GM19238 (cell line): ENCODE measurements around the gene DCK.
"Not testable (repeated sequence)": the region's sequence is repeated elsewhere in the genome, so short reads cannot be mapped to it uniquely, and the experiment has no call there.

Experiments
- DNase-seq: peaks from one replicate; pipeline ENCODE4 v3.0.0; 2011; ENCODE audit warnings: low spot score; ENCODE audit not compliant: insufficient read length

DCK gene

DNA sequence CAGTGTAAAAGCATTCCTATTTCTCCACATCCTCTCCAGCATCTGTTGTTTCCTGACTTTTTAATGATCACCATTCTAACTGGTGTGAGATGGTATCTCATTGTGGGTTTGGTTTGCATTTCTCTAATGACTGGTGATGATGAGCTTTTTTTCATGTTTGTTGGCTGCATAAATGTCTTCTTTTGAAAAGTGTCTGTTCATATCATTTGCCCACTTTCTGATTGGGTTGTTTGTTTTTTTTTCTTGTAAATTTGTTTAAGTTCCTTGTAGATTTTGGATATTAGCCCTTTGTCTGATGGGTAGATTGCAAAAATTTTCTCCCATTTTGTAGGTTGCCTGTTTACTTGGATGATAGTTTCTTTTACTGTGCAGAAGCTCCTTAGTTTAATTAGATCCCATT is 6.2 kb downstream of the DCK start:
- DNase-seq, result not testable (repeated sequence)

DNA sequence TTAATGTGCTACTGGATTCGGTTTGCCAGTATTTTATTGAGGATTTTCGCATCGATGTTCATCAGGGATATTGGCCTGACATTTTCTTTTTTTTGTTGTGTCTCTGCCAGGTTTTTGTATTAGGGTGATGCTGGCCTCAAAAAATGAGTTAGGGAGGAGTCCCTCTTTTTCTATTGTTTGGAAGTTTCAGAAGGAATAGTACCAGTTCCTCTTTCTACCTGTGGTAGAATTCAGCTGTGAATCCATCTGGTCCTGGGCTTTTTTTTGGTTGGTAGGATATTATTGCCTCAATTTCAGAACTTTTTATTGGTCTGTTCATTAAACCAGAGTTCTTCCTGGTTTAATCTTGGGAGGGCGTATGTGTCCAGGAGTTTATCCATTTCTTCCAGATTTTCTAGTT is 7.9 kb downstream of the DCK start:
- not testable (repeated sequence) for DNase-seq

DNA sequence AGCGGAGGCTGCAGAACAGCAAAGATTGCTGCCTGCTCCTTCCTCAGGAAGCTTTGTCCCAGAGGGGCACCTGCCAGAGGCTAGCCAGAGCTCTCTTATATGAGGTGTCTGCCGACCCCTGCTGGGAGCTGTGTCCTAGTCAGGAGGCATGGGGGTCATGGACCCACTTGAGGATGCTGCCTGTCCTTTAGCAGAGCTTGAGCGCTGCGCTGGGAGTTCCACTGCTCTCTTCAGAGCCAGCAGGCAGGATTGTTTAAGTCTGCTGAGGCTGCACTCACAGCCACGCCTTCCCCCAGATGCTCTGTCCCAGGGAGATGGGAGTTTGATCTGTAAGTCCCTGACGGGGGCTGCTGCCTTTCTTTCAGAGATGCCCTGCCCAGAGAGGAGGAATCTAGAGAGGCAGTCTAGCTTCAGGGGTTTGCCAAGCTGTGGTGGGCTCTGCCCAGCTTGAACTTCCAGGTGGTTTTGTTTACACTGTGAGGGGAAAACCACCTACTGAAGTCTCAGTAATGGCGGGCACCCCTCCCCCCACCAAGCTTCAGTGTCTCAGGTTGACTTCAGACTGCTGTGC is 10.9 kb downstream of the DCK start:
- no peak for DNase-seq

DNA sequence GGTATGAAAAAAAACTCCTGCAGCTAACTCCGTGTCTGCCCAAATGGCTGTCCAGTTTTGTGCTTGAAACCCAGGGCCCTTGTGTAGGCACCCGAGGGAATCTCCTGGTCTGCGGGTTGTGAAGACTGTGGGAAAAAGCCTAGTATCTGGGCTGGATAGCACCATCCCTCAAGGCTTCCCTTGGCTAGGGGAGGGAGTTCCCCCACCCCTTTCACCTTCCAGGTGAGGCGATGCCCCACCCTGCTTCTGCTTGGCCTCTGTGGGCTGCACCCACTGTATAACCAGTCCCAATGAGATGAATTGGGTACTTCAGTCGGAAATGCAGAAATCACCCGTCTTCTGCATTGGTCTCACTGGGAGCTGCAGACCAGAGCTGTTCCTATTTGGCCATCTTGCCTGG is 11.6 kb downstream of the DCK start:
- not testable (repeated sequence) for DNase-seq

DNA sequence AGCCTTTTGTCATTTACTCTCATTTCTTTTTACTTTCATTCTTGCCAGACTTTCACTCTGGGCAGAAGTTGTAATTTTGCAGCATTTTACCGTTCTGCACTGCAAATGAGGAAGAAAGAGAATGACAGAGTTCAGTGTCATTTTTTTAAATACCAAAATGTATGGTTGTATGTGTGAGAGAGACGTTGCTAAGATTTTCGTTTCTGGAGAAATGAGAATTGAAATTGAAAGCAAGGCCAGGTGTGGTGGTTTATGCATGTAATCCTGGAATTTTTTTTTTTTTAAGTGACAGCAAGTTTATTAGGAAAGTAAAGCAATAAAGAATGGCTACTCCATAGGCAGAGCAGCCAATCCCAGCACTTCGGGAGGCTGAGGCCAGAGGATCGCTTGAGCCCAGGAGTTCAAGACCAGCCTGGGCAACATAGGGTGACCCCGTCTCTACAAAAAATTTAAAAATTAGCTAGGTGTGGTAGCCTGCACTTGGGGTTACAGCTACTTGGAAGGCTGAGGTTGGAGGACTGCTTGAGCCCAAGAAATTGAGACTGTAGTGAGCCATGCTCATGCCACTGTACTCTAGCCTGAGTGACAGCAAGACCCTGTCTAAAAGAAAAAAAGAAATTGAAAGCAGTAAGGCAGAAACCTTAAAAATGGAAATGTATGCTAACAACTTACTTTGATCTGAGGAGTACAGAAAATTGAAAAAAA is 12.9 kb downstream of the DCK start:
- DNase-seq, result no peak

DNA sequence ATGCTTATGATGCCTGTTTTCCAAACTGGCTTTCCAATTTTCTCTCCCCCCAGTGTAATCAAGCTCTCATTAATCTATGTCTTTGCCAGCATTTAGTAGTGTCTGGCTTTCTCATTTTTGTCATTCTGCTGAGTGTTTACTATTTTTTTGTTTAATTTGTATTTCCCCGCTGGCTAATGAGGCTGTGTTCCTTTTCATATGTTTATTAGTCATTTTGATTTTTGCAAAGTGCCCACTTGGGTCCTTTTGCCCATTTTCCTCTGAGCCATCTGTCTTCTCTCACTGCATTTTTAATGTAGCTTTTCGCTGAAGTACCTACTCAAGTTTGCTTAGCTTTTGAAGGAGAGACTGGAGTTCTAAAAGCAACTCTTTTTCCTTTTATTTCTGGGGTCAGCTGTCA is 14.7 kb downstream of the DCK start:
- DNase-seq, result no peak

DNA sequence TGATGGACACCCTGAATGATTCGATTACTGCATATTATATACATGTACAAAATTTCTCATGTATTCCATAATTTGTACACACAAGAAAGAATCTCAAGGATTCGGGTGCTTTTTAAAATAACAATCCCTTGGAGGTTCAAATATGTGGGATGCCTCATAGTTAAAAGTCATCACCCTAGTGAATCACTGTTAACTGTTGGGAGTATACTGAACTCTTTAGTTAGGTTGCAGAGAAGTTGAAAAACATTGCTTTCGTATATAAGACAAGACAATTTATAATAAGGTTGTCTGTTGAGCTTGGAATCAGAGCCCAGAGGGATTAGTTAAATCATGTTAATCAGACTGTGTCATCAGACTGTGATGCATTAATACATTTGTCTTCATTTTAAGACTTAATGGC is 15.6 kb downstream of the DCK start:
- no peak for DNase-seq

DNA sequence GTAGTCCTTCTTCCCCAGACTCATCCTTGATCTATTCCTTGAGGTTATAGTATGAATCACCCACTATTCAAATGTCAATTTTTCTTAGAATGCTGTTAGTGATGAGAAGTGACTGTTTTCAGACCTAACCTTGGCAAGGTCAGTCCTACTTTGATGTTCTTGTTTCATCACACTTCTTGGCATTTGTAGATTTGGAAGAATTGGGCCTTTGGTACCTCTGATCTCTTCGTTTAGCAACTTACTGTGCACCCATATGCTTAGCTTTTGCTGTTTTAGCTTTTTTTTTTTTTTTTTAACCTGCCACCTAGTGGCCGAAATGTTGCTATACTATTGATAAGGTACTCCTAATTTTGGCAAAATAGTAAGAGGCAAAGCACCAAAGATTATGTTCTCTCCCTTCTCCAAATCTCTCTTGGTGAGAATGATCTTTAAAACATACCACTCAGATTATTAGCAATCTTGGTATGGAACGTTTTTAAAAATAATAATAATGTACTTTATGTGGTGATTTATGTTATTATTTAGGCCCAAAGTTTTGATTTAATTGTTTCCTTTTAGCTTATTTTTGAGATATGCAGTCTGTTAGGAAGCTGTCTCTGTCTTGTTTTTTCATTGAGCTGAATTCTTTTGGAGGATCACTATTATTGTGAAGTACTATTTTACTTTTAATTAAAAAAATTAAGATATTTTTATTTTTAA is 16.6 kb downstream of the DCK start:
- no peak for DNase-seq

DNA sequence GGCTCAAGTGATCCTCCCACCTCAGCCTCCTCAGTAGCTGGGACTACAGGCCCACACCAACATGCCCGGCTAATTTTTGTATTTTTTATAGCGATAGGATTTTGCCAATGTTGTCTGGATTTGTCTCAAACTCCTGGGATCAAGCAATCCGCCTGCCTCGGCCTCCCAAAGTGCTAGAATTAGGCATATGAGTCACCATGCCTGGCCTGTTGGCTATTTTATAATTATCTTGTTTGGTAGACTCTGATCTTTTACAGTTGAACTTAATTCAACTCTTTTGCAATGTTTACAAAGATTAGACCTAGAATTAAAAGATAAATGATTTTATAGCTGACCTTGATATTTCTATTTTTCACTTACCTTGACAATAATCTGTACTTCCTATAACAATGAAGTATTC is 18.0 kb downstream of the DCK start:
- DNase-seq, result no peak

DNA sequence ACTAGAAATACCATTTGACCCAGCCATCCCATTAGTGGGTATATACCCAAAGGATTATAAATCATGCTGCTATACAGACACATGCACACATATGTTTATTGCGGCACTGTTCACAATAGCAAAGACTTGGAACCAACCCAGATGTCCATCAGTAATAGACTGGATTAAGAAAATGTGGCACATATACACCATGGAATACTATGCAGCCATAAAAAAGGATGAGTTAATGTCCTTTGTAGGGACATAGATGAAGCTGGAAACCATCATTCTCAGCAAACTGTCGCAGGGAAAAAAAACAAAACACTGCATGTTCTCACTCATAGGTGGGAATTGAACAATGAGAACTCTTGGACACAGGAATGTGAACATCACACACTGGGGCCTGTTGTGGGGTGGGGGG is 23.9 kb downstream of the DCK start:
- not testable (repeated sequence) for DNase-seq

DNA sequence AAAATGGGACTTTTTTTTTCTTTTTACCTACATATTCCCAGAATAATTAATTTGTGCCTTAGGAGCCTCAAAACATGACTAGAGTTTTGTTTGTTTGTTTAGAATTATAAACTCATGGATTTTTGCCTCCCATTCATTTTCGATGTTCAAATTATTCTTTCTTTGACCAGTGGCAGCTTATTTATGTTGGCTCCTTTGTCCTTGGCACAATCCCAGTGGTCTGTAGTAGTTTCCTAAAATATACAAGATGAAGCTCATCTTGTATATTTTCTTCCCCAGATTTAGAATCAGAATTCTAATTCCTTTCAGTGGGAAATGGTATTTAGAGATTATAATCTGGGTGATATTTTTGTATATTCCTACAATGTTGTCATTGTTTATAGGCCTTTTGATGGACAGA is 27.2 kb downstream of the DCK start:
- no peak for DNase-seq

DNA sequence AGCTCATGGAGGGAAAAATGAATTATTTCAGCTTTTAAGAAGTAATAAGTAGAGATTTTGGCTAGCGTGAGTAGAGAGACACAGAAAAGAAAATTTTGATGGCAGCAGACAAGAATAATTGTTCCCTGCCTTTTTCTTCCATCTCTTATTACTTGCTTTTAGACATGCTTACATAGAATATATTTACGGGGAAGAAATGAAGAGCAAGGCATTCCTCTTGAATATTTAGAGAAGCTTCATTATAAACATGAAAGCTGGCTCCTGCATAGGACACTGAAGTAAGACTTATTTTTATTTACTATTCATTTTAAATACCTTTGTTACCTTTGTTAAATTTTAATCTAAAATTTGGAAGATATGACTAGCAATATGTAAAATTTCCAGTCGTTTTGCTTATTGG is 32.2 kb downstream of the DCK start:
- no peak for DNase-seq

DNA sequence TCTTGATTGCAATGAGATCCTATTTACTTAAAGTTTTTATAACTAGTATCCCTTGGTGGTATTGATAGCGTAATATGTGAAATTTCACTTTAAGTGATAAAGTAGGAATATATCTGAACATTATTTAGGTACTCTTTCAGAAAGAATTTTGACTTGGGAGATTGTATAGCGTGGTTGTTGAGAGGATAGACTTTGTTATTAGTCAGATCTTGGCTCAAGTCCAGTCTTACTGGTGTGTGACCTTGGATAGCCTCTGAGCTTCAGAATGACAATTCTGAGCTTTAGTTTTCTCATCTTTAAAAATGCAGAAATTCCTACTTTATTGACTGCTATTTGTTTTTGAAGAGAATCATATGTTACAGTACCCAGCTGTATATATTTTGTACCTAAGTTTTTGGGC is 32.6 kb downstream of the DCK start:
- no peak for DNase-seq

DNA sequence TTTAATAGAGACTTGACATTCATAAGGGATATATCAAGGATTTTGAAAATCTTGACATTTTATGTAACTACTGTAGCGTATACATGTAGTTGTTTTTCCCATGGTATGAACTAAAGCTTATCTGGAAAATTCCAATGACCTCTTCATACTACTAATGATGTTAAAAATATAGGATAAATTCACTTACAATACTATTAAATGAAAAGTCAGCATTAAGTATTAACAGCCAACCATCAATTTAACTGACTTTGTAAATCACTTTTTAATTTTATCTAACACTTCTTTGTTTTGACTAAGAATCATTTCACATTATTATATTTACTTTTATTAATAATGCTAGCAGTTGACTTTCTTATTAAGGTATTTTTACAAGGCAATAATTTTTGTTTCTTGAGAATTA is 34.2 kb downstream of the DCK start:
- DNase-seq, result no peak

DNA sequence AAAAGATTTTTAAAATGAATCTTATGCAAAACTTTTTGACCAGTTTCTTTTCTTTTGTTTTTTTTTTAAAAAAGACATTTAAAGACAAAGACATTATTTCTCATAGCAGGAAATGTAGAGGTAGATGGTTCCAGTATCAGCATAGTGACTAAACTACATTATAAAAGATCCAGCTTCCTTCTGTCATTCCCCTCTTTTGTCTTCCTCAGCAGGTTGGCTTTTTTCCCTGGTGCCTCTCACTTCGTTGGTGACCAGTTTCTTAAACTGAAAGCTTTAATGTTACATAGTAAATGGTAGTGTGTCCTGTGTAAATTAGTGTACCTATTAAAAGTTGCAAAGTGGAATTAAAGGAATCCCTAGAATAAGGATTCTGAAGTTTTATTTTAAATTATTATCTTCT is 36.1 kb downstream of the DCK start:
- no peak for DNase-seq

DNA sequence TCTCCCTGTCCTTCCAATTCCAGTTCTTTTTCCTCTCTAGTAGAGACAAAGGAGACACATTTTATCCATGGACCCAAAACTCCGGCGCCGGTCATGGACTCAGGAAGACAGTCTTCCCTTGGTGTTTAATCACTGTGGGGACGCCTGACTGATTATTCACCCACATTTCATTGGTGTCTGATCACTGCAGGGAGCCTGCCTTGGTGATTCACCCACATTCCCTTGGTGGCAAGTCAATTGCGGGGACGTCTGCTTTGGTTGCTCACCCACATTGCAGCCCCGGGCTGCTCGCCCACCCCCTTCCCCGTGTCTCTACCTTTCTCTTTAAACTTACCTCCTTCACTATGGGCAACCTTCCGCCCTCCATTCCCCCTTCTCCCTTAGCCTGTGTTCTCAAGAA is 38.7 kb downstream of the DCK start:
- not testable (repeated sequence) for DNase-seq

DNA sequence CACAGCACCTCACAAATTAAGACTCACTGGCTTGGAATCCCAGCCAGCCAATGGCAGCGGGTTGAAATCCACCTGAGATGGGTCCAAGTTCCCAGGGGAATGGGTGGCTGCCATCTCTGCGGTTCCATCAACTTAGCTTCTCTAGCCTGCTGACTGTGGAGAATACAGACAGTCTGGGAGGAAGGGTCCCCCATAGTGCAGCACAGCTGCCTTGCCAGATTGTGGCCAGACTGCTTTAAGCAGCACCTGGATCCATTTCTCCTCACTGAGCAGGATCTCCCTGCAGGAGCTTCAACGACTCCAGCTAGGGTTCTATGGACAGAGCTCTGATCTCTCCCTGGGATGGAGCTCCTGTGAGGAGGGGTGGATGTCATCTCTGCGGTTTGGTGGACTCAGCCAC is 51.8 kb downstream of the DCK start:
- no peak for DNase-seq

DNA sequence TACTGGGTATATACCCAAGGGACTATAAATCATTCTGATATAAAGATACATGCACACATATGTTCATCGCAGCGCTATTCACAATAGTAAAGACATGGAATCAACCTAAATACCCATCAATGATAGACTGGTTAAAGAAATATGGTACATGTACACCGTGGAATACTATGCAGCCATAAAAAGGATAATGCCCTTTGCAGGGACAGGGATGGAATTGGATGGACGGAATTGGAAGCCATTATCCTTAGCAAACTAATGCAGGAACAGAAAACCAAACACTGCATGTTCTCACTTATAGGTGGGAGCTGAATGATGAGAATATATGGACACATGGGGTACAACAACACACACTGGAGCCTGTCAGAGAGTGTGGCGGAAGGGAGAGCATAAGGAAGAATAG is 55.9 kb downstream of the DCK start:
- DNase-seq, result no peak

DNA sequence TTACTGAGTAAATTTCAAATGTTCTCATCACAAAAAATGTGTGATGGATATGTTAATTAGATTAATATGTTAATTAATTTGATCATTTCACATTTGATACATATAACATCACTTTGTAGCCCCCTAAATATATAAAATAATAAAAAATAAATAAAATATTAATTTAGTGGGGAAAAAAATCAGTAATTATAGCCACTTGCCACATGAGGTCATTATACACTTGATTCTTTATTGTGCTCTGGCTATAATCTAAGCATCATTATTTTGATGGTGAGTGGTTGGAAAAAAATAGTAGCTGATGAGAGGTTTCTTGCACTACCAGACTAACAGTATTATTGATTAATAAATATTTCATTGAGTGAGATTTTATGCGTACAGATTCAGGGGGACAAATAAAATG is 57.4 kb downstream of the DCK start:
- no peak for DNase-seq

DNA sequence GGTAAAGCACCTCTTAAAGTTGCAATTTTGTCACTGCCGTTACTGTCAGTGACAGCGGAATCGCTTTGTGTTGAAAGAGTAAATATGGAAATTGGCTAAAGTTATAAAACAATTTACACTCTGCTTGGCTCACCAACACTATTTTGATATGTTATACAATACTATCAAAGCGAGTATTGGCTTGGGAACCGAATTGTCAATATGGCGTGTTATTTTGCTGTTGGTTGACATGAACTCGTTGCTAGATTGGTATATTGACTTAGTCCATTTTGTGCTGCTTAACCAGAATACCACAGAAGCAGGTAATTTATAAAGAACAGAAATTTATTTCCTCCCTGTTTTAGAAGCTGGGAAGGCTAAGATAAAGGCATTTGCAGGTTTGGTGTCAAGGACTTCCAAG is 58.6 kb downstream of the DCK start:
- DNase-seq, result no peak

DNA sequence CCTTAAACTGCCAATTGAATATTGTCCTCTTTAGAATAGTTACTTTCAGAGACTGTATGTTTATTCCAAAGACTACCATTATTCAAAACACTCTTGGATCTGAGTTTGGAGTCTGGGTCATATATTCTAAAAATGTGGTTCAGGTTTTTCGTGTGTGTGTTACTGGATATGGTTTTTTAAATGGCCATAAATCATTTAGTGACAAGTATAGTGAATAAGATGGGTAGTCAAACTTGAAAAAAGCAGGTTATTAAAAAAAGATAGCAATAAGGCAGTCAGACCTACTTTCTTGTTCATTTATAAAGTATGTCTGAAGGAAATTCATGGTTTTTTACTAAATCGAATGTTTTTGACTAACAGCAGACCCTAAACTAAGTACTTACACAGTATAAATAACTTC is 59.3 kb downstream of the DCK start:
- DNase-seq, result no peak

DNA sequence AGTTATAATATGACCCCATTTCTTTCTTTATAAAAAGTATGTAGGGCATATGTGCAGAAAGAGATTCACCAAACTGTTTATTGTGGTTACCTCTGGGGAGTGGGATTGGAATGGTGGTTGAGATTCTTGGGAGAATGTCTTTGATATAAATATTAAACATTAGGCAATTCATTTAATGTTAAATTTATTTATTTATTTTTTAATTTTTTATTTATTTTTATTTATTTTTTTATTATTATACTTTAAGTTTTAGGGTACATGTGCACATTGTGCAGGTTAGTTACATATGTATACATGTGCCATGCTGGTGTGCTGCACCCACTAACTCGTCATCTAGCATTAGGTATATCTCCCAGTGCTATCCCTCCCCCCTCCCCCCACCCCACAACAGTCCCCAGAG is 60.2 kb downstream of the DCK start:
- DNase-seq, result not testable (repeated sequence)

DNA sequence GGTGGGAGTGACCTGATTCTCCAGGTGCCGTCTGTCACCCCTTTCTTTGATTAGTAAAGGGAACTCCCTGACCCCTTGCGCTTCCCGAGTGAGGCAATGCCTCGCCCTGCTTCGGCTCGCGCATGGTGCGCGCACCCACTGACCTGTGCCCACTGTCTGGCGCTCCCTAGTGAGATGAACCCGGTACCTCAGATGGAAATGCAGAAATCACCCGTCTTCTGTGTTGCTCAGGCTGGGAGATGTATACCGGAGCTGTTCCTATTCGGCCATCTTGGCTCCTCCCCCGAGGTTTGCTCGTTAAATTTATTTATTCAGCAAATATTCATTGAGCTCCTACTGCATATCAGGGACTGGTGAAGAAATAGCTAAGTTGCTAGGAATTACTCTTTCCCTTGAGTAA is 66.1 kb downstream of the DCK start:
- not testable (repeated sequence) for DNase-seq
